HEK293T (cell line): ENCODE measurements around the gene ADAMTSL4.

Source experiments
- BHLHE40 ChIP-seq: fragments of 450-650 bp; IDR thresholded peaks from 2 replicates; pipeline ENCODE4 v1.6.1; 2016; ENCODE audit warnings: mild to moderate bottlenecking, moderate library complexity, borderline replicate concordance
- ELF4 ChIP-seq: fragments of 450-650 bp; IDR thresholded peaks from 2 replicates; pipeline ENCODE4 v1.6.1; 2017; ENCODE audit warnings: antibody characterized with exemption
- SP1 ChIP-seq: fragments of 450-650 bp; IDR thresholded peaks from 2 replicates; pipeline ENCODE4 v1.6.1; 2017
- SUZ12 ChIP-seq: fragments of 450-650 bp; IDR thresholded peaks from 2 replicates; pipeline ENCODE4 v1.6.1; 2016; ENCODE audit warnings: mild to moderate bottlenecking
- TARDBP ChIP-seq: fragments of 450-650 bp; IDR thresholded peaks from 2 replicates; pipeline ENCODE4 v1.6.1; 2016
- TF ChIP-seq, protein P1 (sequence below): fragments of 450-650 bp; IDR thresholded peaks from 2 replicates; pipeline ENCODE4 v1.6.1; 2016

DNA sequence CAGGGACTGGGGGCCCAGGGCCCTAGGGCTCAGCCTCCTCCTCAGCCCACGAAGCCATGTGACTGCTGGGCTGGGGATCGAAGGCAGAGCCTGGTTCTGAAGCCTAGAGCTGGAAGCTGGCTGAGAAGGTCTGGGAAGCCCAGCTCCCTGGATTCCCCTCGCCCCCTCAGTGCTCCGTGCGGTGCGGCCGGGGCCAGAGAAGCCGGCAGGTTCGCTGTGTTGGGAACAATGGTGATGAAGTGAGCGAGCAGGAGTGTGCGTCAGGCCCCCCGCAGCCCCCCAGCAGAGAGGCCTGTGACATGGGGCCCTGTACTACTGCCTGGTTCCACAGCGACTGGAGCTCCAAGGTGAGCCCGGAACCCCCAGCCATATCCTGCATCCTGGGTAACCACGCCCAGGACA, 9.1 kb downstream of the ADAMTSL4 start:
- TF ChIP-seq SP1 (no peak), ELF4 (no peak), TARDBP (no peak), BHLHE40 (no peak), SUZ12 (no peak)
- TF ChIP-seq, protein P1, sequence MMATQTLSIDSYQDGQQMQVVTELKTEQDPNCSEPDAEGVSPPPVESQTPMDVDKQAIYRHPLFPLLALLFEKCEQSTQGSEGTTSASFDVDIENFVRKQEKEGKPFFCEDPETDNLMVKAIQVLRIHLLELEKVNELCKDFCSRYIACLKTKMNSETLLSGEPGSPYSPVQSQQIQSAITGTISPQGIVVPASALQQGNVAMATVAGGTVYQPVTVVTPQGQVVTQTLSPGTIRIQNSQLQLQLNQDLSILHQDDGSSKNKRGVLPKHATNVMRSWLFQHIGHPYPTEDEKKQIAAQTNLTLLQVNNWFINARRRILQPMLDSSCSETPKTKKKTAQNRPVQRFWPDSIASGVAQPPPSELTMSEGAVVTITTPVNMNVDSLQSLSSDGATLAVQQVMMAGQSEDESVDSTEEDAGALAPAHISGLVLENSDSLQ = no peak
